ENCODE measurements around the gene RFK.
"Not testable (repeated sequence)": the region's sequence is repeated elsewhere in the genome, so short reads cannot be mapped to it uniquely, and the experiment has no call there.

RFK gene

DNA sequence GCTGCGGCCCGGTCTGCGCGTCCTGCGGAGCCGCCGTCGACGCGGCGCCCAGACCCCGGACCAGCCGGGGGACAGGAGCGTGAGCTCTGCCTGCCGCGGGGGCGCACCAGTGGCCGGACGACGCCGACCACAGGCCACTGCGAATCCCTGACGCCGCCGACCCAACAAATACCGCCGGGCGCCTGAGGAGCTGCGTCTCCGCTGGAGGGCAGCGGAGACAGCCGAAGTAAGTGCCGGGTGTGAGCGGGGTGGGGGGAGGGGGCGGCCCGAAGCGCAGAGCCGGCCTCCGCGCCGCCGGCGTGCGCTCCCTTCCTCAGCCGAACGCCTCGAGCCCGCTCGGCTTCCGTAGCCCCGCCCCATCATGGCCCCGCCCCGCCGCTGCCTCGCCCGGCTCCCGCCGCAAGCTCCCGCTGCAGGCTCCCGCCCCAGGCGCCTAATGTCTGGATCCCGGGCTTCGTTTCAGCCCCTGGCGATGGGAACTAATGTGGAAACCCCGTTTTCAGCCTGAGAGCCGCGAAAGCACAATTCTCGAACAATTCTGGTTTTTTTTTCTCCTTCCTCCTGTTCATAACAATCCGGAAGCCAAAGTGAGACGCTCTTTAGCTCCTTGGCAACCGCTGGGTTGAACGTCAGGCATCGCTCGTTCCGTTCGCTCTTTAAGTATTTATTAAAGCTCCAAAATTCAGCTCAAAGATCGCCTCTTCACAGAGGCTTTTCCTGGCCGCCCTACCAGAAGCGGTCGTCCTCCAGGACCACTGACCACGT is at the start of gene RFK:
Gene RFK, minus strand, starts transcription at position 232 of the 765 bp plus-strand sequence. CDS start 255 bp downstream, outside the sequence.
- DNase-seq (ENCODE audit: low read depth, low spot score) = peak; percentile 97
- in situ Hi-C loops (cut with HindIII; ENCODE audit: low sequenced_read_pairs) = no loop called here
- TF ChIP-seq CTCF (IDR thresholded peaks at IDR 0.05; ENCODE audit: low read depth, low read length) = peak; percentile 37
- peak within 1 kb of the TSS; percentile 87 for H3K4me3 ChIP-seq (ENCODE audit: low read depth, low read length)

- in situ Hi-C loops (cut with HindIII; ENCODE audit: low sequenced_read_pairs) = no loop called here
- no peak for TF ChIP-seq CTCF (IDR thresholded peaks at IDR 0.05; ENCODE audit: low read depth, low read length)
- H3K4me3 ChIP-seq (ENCODE audit: low read depth, low read length) = no peak overlapping the region
- DNase-seq (ENCODE audit: low read depth, low spot score) = no peak
These were observed 49.7 kb upstream of the RFK start for GRCh38 chr9:76443887-76444286.

DNA sequence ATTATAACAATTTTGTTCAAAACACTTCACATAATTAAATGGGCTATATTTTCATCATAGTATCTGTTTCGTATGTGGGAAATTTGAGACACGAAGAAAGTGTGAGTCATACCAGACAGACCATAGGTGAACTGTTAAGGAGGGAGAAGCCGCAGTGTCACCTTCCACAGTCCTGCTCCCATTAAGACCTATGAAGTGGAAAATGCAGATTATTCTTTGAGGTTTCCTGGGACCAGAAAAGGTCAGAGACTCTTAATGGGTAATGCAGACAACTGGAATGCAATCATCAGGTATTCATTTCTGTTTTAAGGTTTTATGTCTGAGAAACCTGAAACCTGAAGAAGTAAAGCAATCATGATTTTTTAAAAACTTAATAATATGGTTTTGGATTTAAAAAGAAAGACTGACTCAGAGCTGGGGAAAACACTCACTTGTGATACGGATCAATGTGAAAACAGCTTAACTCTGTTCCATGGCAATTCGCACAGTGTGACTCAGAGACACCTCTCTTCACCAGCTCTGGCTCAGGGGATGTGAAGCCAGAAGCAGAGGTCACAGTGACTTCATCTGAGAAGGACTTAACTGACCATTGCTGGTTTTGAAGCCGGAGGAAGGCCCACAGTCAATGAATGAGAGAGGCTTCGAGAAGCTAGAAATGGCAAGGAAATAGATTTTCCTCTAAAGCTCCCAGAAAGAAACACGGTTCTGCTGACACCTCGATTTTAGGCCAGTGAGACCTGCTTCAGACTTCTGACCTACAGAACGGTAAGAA is 47.5 kb upstream of the RFK start:
- in situ Hi-C loops (cut with HindIII; ENCODE audit: low sequenced_read_pairs) = no loop called here
- H3K4me3 ChIP-seq (ENCODE audit: low read depth, low read length) = no peak overlapping the region
- peak; percentile 90 for DNase-seq (ENCODE audit: low read depth, low spot score)
- no peak for TF ChIP-seq CTCF (IDR thresholded peaks at IDR 0.05; ENCODE audit: low read depth, low read length)

DNA sequence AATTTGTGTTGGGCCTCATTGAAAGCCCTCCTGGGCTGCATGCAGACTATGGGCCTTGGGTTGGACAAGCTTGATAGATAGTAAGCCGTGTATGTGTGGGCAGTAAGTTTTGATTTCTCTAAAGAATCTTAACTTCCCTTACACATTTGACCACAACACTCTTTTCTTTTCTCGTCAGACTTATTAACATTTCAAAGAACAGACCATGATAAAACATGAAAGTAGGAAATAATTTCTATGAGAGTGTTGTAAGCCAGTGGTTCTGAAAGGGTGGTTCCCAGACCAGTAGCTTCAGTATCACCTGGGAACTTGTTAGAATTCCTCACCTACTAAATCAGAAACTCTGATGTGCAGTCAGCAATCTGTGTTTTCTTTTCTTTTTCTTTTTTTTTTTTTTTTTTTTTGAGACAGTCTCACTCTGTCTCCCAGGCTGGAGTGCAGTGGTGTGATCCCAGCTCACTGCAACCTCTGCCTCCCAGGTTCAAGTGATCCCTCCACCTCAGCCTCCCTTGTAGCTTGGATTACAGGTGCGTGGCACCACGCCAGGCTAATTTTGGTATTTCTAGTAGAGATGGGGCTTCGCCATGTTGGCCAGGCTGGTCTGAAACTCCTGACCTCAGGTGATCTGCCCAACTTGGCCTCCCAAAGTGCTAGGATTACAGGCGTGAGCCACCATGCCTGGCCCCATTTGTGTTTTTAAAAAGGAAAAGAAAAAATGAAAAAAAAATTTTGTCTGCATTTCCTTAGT is 44.8 kb upstream of the RFK start:
- DNase-seq (ENCODE audit: low read depth, low spot score) = no peak
- in situ Hi-C loops (cut with HindIII; ENCODE audit: low sequenced_read_pairs) = no loop called here
- no peak overlapping the region for H3K4me3 ChIP-seq (ENCODE audit: low read depth, low read length)
- no peak for TF ChIP-seq CTCF (IDR thresholded peaks at IDR 0.05; ENCODE audit: low read depth, low read length)

- H3K4me3 ChIP-seq (ENCODE audit: low read depth, low read length); DNase-seq (ENCODE audit: low read depth, low spot score); in situ Hi-C loops (cut with HindIII; ENCODE audit: low sequenced_read_pairs): not testable (repeated sequence)
These were observed 42.9 kb upstream of the RFK start for GRCh38 chr9:76437017-76437699.

- in situ Hi-C loops (cut with HindIII; ENCODE audit: low sequenced_read_pairs); H3K4me3 ChIP-seq (ENCODE audit: low read depth, low read length); DNase-seq (ENCODE audit: low read depth, low spot score): not testable (repeated sequence)
These were observed 40.7 kb upstream of the RFK start for GRCh38 chr9:76434897-76435296.

DNA sequence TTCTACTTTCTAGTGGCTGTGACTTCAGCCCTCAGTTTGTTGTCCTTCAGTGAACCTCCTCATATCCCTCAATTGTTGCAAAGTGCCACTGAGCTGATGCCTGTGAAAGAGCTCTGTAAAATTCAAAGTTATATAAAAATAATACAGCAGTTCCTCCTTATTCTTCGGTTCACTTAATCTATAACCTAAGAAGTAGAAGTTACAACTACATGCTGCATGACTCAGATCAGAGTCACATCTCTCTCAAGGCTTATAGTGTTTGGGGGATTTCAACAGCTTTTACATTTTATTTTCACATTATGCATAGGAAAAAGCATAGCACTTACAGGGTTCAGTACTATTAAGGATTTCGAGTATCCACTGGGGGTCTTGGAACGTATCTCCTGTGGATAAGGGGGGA is 39.6 kb upstream of the RFK start:
- no peak for TF ChIP-seq CTCF (IDR thresholded peaks at IDR 0.05; ENCODE audit: low read depth, low read length)
- H3K4me3 ChIP-seq (ENCODE audit: low read depth, low read length) = no peak overlapping the region
- in situ Hi-C loops (cut with HindIII; ENCODE audit: low sequenced_read_pairs) = no loop called here
- DNase-seq (ENCODE audit: low read depth, low spot score) = peak; percentile 69

Measured in astrocyte of the spinal cord (primary cell).